ENCODE results near the gene GMNN. TPM values are rescaled to one million over a fixed set of nuclear protein-coding genes. Genes with fewer than 3 reads are reported as not detected.

GMNN gene
- polyA plus RNA-seq, 1 donor (not counting 4 experiments of a cell fraction or from before 2014, with no cell fraction given) = 28.4 TPM

DNA sequence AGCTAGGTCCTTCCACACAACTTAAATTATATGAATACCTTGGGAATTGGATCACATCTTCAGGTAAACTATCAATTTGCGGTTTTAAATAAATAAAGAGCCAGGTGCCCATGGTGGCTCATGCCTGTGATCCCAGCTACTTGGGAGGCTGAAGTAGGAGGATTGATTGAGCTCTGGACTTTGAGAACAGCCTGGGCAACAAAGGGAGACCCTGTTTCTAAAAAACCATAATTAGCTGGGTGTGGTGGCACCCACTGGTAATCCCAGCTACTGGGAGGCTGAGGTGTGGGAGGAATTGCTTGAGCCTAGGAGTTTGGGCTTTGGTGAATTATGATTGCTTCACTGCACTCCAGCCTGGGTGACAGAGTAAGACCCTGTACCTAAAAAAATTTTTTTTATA is 3.4 kb downstream of the GMNN start:
- DNase-seq (ENCODE audit: low read depth, low spot score) (no peak), FAIRE-seq (no peak)
- H3K27me3 ChIP-seq (ENCODE audit: control insufficient read depth, extremely low read depth, insufficient read depth, low read length) = no peaks in the 10 kb centered on the region
- H3K36me3 ChIP-seq (ENCODE audit: control insufficient read depth in 2 of 2, extremely low read depth in 1 of 2, insufficient read depth in 2 of 2, low read length in 2 of 2) = peaks cover 2 to 11% of the 10 kb centered on the region in 2 experiments
- H2AFZ ChIP-seq (ENCODE audit: control insufficient read depth, low read length) = no peak overlapping the region
- H3K27ac ChIP-seq (ENCODE audit: control insufficient read depth, insufficient read depth, low read length) = no peak overlapping the region
- no peak overlapping the region for H3K4me3 ChIP-seq (ENCODE audit: control insufficient read depth in 2 of 3, extremely low read depth in 1 of 3, insufficient read depth in 2 of 3, low read depth in 1 of 3, low read length in 3 of 3)
- H3K79me2 ChIP-seq (ENCODE audit: control insufficient read depth, insufficient read depth, low read length) = peaks cover 56% of the 10 kb centered on the region
- peak overlapping the region; percentile 96 for H3K4me2 ChIP-seq (ENCODE audit: control insufficient read depth, extremely low read depth, insufficient read depth, low read depth, low read length)
- TF ChIP-seq EZH2 (IDR thresholded peaks at IDR 0.05; ENCODE audit: low read length) = no peak
- TF ChIP-seq, protein P1, sequence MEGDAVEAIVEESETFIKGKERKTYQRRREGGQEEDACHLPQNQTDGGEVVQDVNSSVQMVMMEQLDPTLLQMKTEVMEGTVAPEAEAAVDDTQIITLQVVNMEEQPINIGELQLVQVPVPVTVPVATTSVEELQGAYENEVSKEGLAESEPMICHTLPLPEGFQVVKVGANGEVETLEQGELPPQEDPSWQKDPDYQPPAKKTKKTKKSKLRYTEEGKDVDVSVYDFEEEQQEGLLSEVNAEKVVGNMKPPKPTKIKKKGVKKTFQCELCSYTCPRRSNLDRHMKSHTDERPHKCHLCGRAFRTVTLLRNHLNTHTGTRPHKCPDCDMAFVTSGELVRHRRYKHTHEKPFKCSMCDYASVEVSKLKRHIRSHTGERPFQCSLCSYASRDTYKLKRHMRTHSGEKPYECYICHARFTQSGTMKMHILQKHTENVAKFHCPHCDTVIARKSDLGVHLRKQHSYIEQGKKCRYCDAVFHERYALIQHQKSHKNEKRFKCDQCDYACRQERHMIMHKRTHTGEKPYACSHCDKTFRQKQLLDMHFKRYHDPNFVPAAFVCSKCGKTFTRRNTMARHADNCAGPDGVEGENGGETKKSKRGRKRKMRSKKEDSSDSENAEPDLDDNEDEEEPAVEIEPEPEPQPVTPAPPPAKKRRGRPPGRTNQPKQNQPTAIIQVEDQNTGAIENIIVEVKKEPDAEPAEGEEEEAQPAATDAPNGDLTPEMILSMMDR (optimal IDR thresholded peaks at IDR 0.05 in 1 of 3, IDR thresholded peaks at IDR 0.05 in 1 of 3, conservative IDR thresholded peaks at IDR 0.05 in 1 of 3; ENCODE audit: extremely low read depth in 1 of 3, insufficient read depth in 2 of 3, low read length in 3 of 3) = no peak
- H3K4me1 ChIP-seq (ENCODE audit: control insufficient read depth, extremely low read depth, insufficient read depth, low read length) = peaks cover 18% of the 10 kb centered on the region
- no peaks in the 10 kb centered on the region for H3K9me3 ChIP-seq (ENCODE audit: control insufficient read depth, low read depth, low read length)
- H3K9me1 ChIP-seq (ENCODE audit: control insufficient read depth, extremely low read depth, insufficient read depth, low read length) = no peaks in the 10 kb centered on the region
- dilution Hi-C loops (cut with MboI; ENCODE audit: extremely low pct_ligation_motif_present, low sequenced_read_pairs) = no loop called here
- H4K20me1 ChIP-seq (ENCODE audit: control insufficient read depth, extremely low read depth, insufficient read depth, low read length) = peaks cover 4% of the 10 kb centered on the region
- no peak overlapping the region for H3K9ac ChIP-seq (ENCODE audit: control insufficient read depth, extremely low read depth, insufficient read depth, low read length)

DNA sequence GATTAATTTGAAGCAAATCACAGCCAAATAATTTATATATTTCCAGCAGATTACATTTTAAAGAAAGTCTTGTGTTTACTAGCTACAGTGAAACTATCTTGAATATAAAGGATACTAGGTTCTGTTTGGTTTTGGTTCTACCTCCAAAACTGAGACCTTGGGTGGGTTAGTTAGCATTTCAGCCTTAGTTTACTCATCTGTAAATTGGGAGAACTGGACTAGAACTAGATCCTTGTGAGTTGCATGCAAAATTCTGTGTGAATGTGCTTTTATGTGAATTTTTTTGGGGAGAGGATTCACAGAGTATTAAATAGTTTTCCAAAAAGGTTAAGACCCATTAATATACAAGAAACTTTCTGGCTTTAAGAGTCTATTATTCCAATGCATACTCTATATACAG is 4.1 kb downstream of the GMNN start:
- dilution Hi-C loops (cut with MboI; ENCODE audit: extremely low pct_ligation_motif_present, low sequenced_read_pairs) = no loop called here
- H4K20me1 ChIP-seq (ENCODE audit: control insufficient read depth, extremely low read depth, insufficient read depth, low read length) = peaks cover 4% of the 10 kb centered on the region
- no peak overlapping the region for H3K4me3 ChIP-seq (ENCODE audit: control insufficient read depth in 2 of 3, extremely low read depth in 1 of 3, insufficient read depth in 2 of 3, low read depth in 1 of 3, low read length in 3 of 3)
- peaks cover 18% of the 10 kb centered on the region for H3K4me1 ChIP-seq (ENCODE audit: control insufficient read depth, extremely low read depth, insufficient read depth, low read length)
- H3K27me3 ChIP-seq (ENCODE audit: control insufficient read depth, extremely low read depth, insufficient read depth, low read length) = no peaks in the 10 kb centered on the region
- no peaks in the 10 kb centered on the region for H3K9me1 ChIP-seq (ENCODE audit: control insufficient read depth, extremely low read depth, insufficient read depth, low read length)
- H3K9ac ChIP-seq (ENCODE audit: control insufficient read depth, extremely low read depth, insufficient read depth, low read length) = no peak overlapping the region
- no peak overlapping the region for H3K27ac ChIP-seq (ENCODE audit: control insufficient read depth, insufficient read depth, low read length)
- no peaks in the 10 kb centered on the region for H3K9me3 ChIP-seq (ENCODE audit: control insufficient read depth, low read depth, low read length)
- no peak for DNase-seq (ENCODE audit: low read depth, low spot score)
- peaks cover 2 to 15% of the 10 kb centered on the region in 2 experiments for H3K36me3 ChIP-seq (ENCODE audit: control insufficient read depth in 2 of 2, extremely low read depth in 1 of 2, insufficient read depth in 2 of 2, low read length in 2 of 2)
- TF ChIP-seq, protein P1 (optimal IDR thresholded peaks at IDR 0.05 in 1 of 3, IDR thresholded peaks at IDR 0.05 in 1 of 3, conservative IDR thresholded peaks at IDR 0.05 in 1 of 3; ENCODE audit: extremely low read depth in 1 of 3, insufficient read depth in 2 of 3, low read length in 3 of 3) = no peak
- TF ChIP-seq EZH2 (IDR thresholded peaks at IDR 0.05; ENCODE audit: low read length) = no peak
- no peak overlapping the region for H2AFZ ChIP-seq (ENCODE audit: control insufficient read depth, low read length)
- no peak for FAIRE-seq
- H3K79me2 ChIP-seq (ENCODE audit: control insufficient read depth, insufficient read depth, low read length) = peaks cover 56% of the 10 kb centered on the region
- H3K4me2 ChIP-seq (ENCODE audit: control insufficient read depth, extremely low read depth, insufficient read depth, low read depth, low read length) = no peak overlapping the region

Measured in keratinocyte (primary cell).